NCI-H345 treated with DMSO at 0.1 percent for 48 hours (cell line): ENCODE data around the gene OPRL1.

Experiments
- DNase-seq: peaks from one replicate; lab custom pipeline; 2025; ENCODE audit not compliant: unreplicated experiment; lab: John Stamatoyannopoulos, UW

OPRL1 gene

DNA sequence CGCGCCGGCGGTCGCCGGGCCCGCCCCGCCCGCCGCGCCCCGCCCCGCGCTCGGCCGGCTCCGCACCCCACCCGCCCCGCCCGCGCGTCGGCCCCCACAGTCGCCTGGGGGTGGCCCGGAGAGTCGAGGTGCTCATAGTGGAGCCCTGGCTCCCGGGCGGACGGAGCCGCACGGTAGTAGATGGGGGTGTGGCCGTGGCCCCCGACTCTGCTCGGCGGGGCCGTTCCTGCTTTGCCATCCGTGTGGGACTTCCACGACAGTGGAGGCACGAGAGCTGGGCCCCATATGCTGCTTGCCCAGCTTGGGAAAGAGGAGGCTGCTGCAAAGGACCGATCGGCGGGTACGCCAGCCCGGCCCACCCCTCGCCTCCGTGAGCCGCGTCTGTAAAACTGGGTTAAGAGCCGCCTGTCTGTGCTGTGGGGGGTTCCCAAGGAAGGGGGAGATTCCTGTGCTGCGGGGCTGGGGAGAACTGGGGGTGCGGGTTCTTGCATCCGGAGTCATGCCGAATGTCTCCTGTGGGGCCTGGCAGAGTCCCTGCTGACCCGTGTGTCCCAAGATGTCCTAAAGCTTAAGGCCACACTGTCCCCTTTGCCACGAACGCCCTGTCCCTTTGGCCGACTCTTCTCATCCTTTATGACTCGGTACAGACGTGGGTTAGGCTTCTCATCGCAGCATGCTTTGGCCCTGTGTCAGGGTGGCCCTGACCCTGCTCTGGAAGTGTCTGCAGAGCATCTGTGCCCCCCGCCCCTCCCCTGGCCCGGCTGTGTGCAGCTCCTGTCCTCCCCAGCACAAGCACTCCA lies at the start of gene OPRL1:
TSS of gene OPRL1 (plus strand) at position 70 of the 800 bp plus-strand sequence. CDS start 12,639 bp downstream, outside the sequence.
- DNase-seq = no peak

DNA sequence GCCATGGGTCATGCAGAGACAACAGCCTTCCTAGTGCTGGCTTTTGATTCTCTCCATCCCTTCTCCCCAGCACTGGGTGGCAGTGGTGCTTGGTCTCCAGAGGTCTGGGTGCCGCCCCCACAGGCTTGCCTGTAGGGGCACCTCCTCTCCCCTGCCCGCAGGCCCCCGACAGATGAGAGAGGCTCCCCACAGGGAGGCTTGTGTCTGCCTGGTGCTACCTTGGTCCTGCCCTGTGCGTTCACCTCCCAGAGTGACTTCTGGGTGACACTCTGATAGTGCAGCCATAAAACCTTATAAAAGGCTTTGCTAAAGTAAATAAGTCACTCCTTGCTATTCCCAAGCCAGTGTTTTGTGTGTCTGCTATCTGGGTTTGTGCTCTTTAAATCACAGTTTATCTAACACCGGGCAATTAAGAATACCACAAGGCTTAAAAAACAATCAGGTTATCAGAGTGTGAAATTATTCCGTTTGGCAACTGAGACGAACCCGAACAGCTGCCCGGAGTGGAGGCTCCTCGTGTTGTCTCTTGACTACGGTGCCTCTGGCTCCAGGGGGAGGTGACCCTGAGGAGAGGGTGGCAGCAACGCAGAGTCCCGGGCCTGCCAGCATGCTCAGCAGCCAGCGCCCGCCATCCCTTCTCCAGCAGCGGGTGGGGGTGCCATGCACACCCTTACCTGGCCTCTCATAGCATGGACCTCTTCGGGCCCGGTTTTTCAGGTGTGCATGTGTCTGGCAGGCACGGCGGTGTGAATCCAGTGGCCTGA lies 49.3 kb upstream of the OPRL1 start:
- DNase-seq = no peak

DNA sequence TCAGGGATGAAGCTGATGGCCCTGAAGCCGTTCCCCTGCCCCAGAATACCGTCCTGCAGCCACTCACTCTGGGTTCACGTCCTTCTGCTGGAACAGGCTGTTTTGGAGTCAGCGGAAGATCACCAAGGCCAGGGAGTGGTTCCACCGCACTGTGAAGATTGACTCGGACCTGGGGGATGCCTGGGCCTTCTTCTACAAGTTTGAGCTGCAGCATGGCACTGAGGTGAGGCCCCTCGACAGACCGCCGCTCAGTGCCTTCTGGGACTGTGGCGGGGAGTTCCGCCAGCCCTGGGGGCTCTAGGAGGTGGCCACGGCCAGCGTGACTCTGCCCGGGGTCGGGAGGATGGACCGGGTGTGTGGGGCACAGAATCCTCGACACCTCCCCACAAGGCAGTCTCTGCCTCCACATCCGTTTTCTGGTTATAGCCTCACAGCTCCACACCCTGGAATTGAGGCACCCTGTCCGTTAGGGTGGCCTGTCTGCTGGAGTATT lies 48.0 kb upstream of the OPRL1 start:
- DNase-seq = no peak

DNA sequence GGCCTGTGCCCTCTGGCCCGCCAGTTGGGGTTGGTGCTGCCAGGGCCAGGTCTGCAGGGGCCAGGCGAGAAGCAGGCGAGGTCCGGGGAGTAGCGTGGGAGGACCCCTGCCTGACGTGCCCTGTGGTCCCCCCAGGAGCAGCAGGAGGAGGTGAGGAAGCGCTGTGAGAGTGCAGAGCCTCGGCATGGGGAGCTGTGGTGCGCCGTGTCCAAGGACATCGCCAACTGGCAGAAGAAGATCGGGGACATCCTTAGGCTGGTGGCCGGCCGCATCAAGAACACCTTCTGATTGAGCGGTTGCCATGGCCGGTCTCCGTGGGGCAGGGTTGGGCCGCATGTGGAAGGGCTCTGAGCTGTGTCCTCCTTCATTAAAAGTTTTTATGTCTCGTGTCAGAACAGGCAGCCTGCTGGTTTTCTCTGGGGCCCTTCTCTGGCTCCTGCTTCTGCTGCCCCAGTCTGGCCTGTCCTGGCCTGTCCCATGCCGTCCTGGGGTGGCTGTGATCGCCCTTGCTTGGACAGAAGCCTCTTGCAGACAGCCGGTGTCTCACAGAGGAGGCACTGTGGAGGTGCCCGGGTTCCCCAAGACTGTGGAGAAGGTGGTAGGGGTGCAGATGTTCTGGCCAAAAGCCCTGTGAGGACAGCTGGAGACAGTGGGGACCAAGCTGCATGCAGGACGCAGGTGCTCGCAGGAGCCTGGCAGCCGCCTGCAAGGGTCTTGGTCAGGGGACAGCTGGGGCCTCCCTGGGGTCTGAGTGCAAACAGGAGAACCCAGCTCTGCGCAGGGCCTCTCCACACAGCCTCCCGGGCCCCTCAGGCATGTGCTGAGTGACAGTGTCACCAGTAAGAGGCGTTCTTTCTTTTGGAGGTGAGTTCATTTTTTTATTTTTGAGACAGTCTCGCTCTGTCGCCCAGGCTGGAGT lies 46.9 kb upstream of the OPRL1 start:
- no peak for DNase-seq

DNA sequence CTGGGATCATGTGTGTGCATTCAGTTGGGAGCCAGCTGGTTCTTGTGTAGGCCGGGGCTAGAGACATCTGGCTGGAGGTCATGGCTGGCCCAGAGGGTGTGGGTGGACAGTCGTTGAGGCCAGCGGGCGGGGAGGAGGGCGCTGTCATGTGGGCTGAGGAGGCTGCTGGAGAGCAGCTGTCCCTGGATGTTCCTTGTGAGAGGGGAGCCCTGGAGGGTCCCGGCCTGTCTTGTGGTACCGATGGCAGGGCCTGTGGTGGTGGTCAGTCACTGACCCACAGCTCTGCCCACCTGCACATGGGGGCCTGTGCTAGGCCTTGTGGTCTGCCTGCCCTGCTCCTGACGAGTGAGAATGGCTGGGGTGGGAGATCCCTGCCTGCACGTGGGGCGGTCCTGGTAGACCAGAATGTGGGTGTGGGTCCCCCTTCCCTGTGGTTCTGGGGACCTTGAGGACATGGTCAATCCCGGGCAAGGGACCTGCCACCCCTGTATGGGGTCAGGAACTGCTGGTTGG lies 45.8 kb upstream of the OPRL1 start:
- DNase-seq = no peak

DNA sequence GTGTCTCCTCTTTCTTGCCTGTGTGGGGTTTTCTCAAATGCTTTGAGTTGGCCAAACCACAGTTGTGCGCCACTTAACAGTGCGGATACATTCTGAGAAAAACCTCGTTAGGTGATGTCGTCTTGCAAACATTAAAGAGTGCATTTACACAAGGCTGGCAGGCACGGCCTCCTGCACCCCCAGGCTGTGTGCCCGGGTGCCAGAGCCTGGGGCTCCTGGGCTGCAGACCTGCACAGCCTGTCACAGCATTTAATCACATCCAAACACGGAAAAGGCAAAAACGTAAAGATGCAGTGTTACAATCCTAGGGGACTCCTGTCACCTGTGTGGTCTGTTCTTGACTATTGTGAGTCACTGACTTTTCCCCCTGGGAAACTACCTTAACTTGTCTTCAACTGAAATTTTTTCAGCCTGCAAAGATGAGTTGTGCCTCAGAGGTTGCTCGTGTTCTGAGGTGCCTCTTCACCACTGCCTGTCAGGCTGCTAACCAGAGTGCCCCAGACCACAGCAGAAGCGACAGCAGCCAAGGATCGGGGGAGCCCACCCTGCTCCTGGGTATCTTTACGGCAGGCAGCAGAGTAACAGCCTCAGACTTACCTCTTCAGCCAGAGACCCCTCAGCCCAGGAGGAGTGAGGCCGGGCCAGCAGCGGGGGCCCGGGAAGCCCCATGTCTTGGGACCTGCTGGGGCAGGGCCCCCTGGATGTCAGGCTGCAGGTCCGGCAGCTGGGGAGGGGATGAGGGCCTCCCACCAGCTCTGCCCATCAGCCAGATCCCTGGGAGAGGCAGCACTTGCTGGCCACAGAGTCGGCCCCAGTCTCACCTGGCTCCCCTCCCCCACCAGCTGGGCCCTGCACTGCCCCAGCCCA lies 44.6 kb upstream of the OPRL1 start:
- no peak for DNase-seq

DNA sequence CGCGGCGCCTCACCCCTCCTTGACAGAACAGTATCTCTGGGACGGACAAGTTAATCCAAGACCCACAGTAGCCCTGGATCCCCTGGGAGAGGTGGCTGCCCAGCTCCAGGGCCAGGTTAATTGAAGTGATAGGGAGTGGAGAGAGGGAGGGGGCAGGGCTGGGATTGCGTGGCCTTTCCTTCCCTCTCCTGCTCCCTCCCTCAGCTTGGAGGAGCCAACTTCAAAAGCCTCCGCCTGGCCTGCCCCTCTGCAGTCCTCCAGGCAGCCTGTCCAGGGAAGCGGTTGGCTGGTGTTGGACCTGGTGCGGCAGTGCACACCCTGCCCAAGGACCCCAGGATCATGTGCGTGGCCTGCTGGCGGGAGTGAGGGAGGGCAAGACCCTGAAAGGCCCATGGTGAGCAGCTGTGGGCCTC lies 43.9 kb upstream of the OPRL1 start, which contains the start of gene C20orf204:
TSS of gene C20orf204 (plus strand) at position 250 of the 413 bp plus-strand sequence. CDS start at position 392, 142 bp downstream.
- DNase-seq = no peak

DNA sequence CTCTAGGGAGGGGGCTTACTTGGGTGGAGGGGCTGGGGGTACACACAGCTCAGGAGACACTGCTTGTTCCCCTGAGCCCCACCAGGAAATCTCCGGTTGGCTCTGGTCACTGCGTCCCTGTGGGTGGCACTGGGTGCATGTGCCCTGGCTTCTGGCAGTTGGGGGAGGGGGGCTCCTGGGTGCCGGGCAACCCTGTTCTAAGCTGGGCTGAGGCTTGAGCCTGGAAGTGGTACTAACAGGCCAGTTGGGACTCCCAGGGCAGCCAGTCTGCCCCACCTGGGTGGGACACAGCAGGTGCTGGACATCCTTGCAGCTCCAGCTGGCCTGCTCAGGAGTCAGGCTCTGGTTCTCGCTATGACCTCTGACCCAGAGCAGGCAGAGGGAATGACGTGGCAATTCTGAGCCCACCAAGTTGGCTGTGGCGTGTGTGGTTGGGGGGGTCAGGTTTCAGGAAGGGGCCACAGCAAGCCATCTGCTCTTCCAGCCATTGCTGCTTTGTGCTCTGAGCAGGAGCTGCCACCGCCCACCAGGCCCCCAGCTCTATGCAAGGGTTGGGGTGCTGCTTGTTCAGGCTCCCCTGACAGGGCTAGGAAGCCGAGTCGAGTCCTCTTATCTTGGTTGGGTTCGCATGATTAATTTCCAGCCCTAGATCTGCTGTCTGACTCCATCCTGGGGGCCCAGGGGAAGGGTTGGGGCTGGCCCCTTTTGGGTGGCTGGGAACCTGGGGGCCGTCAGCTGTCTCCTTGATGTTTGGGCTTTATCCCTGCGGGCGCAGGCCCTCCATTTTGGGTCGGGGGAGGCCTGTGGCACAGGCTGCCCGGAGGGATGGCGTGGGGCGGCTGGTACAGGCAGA lies 43.3 kb upstream of the OPRL1 start:
- no peak for DNase-seq

DNA sequence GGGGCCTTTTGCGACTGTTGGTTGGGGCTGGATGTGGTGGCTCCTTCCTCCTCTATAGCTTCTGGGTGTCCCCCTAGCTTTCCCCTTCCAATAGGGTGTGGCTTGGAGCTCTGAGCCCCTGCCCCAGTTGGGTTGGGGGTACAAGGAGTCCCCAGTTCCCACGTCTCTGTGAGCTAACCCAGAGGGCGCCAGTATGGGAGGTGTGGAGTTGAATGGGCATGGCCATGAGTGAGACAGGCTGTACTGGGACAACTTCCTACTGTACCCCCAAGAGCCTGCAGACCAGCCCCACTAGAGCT lies 42.7 kb upstream of the OPRL1 start:
- DNase-seq = no peak

DNA sequence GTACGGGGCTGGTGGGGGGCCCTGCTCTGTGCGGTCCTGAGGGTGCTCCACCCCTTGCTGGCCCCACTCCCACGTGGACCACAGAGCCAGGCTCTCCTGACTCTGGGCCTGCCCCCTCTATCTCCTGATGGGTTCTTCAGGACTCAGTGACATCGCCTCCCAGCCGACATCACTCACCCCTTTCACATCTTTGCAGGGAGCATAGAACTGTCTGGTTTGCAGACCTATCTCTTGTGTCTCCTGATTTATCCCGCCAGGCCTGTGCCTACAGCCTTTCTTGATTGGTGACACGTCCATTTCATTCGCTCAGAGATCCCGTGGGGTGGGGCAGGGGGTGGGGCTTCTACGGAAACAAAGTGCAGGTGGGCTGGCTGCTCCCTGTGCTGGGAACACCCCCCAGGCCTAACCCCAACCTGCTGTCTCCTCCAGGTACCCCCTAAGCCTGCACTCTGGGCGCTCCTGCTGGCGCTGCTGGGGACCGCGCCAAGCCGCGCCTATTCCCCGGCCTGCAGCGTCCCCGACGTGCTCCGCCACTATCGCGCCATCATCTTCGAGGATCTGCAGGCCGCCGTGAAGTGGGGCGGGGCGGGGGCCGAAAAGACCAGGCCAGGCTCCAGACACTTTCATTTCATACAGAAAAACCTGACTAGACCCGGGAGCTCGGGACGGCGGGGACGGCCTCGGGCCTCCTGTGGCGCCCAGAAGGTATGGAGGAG lies 42.2 kb upstream of the OPRL1 start:
- DNase-seq = no peak

DNA sequence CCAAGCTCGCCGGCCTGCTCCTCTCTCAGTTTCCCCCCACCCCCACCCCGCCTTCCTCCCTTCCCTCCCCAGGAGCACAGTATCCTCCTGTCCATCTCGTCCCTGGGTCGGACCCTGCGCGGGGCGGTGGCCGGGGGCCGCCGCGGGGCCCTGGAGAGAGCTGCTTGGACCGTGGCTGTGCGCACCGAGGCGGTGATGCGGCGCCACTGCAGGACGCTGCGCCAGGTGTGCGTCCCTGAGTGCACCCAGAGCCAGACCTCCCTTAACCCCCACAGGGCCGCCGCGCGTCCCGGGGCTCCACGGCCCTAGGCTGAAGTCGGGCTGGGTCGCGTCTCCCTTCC lies 41.7 kb upstream of the OPRL1 start:
- no peak for DNase-seq

DNA sequence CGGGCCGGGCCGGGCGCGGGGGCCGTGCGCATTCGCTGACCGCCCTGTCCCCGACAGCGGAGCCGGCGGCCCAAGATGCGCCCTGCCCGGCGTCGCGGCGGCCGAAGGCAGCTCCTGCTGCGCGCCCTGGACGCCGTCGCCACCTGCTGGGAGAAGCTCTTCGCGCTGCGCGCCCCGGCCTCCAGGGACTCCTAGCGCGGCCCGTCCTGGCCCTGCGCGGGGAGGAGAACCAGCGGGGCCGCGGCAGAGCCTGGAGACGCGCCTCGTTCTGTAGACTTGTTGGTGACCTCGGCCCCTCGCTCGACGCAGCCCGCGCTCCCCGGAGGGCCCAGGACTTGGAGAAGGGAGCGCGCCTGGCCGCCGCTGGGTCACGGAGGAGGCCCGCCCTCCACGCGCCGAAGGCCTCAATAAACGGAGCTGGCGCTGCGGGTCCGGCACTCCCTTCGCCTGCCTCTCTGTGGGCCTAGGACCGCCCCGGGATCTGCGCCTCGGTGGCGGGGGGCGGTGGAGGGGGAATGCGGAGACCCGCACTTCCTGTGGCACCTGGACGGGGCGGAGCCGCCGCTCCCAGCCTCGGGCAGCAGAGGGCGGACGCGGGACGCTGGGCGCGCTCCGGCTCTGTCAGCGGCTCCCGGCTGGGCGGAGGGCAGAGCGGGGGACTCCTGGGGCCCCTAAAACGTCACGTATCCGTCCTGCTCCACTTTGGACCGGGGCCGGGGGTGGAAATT lies 41.2 kb upstream of the OPRL1 start:
- peak; percentile 47 for DNase-seq

DNA sequence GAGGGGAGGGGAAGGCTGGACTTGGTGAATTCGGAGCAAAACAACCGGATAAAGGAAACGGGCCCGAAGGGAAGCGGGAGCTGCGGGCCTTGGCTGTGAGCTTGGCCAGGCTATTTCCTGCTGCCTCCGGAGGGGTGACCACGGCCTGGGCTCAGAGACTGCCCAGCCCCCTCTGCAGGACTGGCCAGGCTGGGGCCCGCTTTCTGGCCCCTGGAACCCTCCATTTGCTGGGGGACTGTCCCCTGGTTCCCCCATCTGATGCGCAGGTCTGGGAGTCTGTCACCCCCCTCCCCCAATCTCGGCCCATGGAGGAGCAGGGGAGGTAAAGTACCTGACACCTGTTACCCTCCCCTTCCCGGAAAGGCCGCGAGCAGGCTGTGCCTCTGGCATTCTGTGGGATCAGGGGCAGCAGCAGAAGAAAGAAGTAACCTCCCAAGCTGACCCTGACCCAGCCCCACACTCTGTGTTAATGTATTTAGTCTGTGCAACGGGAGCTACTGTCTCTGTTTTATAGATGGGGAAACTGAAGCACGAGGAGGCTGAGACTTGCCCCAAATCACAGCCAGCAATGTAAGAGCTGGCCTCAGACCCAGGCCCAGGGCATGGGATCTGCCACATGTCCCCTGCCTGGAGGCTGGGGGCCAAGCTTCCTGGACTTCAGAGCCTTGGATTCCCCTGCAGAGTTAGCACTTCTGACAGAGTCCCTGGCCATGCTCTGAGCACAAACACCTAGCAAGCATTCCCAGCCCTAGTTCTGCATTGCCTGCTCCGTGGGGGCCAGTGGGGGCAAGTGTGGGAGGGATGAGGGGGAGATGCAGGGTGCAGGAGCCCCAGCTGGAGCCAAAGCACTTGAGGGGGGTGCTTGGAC lies 40.4 kb upstream of the OPRL1 start:
- DNase-seq = no peak

DNA sequence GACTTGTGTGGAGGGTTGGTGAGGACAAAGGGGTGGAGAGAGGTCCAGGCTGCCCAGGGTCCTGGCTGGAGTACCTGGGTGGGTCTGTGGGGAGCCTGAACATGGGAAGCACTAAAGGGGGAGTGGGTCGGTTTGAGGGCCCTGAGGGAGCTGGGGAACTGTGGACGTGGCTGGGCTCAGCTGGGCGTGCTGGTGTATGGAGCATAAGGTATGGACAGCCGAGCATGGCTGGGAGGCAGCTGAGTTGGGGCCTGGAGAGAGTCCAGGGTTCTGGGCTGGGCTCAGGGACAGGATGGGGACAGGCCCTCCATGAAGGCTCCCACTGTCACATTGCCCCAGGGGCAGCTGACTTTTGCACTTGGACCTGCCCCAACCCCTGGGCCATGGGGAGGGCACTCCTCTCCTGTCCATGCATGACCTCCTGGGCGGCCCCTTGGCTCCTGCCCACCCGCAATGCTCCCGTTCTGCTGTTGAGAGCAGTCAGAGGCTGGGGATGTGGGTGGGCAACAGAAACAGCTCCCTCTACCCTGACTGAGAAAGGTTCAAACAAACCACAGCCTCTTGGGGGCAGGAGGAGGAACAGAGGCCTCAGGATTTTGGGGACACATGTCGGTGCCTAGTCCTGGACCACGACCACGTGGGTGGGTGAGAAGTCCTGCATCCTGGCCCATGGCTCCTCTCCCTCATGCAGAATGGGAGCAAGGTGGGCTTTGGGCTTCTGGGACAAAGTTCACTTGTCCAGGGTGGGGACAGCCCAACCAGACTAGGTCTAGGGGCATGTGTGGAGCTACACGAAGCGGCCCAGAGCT lies 39.4 kb upstream of the OPRL1 start:
- no peak for DNase-seq

DNA sequence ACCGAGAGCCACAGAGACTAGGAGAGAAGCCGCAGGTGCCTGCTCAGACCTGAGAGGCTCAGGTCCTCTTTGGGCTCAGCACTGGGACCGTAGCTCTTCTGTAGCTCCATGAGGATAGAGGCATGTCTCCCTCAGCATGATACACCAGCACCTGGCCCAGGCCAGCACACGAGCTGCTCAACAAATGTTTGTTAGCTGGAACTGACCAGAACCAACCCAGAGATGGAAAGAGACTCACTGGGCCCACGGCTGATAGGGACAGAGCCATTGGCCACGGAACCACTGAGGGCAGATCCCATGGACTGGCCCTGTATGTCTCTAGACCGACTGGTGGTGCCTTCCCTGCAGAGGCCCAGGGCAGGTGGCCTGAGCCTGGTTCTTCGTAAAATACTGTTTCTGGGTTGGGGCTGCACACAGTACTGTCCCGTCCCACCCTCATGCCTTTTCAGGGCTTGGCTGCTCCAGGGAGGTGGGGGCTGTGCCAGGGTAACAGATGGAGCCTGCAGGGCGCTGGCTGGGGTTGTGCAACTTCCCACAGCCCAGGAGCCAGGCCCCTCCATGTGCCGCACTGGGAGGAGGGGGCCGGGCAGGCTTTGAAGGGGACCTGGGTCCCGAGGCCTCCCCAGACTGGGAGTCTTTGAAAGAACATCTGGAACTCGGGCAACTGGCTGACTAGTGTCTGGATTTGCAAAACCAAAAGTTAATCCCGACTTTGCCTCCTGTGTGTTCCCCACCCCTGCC lies 38.7 kb upstream of the OPRL1 start:
- no peak for DNase-seq

DNA sequence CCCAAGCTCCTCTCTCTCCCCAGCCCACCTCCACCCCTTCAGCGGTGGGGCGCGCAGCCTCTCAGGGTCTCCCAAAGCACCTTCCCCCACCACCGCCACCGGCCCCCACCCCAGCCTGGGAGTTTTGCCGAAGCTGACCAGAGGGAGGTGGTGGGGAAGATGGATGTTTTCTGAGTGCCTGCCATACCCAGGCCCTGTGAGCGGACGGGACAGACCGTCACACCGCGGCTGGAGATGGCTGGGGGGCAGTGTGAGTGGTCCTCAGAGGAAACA lies 38.2 kb upstream of the OPRL1 start:
- no peak for DNase-seq
